Mesendoderm (in vitro differentiated cells): Measurements from ENCODE around the gene FGR.

Source experiments
- DNase-seq: peaks from one replicate; pipeline ENCODE4 v3.0.0; 2013
- H2AK5ac ChIP-seq: 2 replicates; pipeline ENCODE4 v1.6.1; 2013; ENCODE audit warnings: low read length, inconsistent platforms
- H2BK120ac ChIP-seq: 2 replicates; pipeline ENCODE4 v1.6.1; 2013; ENCODE audit warnings: low read depth, mild to moderate bottlenecking, low read length, moderate library complexity, mixed read lengths
- H2BK15ac ChIP-seq: replicated peaks from 2 replicates; pipeline ENCODE4 v1.6.1; 2013; ENCODE audit warnings: low read depth, mild to moderate bottlenecking, moderate library complexity
- H2BK5ac ChIP-seq: 2 replicates; pipeline ENCODE4 v1.6.1; 2013; ENCODE audit warnings: low read length, inconsistent platforms
- H3K18ac ChIP-seq: 2 replicates; pipeline ENCODE4 v1.6.1; 2013; ENCODE audit warnings: mild to moderate bottlenecking, low read length, mixed read lengths
- H3K23ac ChIP-seq: one replicate; pipeline ENCODE4 v1.6.1; 2013; ENCODE audit warnings: low read length
- H3K27ac ChIP-seq: 2 replicates; pipeline ENCODE4 v1.5.1; 2013; ENCODE audit warnings: low read depth, mild to moderate bottlenecking, inconsistent platforms, low read length, moderate library complexity
- H3K27me3 ChIP-seq: 2 replicates; pipeline ENCODE4 v1.6.1; 2013; ENCODE audit warnings: low read length, control low read depth, mild to moderate bottlenecking, inconsistent platforms; ENCODE audit not compliant: insufficient read depth, poor library complexity
- H3K36me3 ChIP-seq: 2 replicates; pipeline ENCODE4 v1.6.1; 2013; ENCODE audit warnings: low read length, inconsistent platforms; ENCODE audit not compliant: control insufficient read depth, insufficient read depth
- H3K4ac ChIP-seq: one replicate; pipeline ENCODE4 v1.6.1; 2013; ENCODE audit warnings: low read depth, mild to moderate bottlenecking, low read length, moderate library complexity
- H3K4me1 ChIP-seq: 2 replicates; pipeline ENCODE4 v1.6.1; 2013; ENCODE audit warnings: low read depth, low read length, inconsistent platforms; ENCODE audit not compliant: control insufficient read depth
- H3K4me2 ChIP-seq: 2 replicates; pipeline ENCODE4 v1.6.1; 2013; ENCODE audit warnings: low read length
- H3K4me3 ChIP-seq: 2 replicates; pipeline ENCODE4 v1.5.1; 2013; ENCODE audit warnings: mild to moderate bottlenecking, low read length
- H3K56ac ChIP-seq: one replicate; pipeline ENCODE4 v1.6.1; 2013; ENCODE audit warnings: low read length
- H3K79me1 ChIP-seq: 2 replicates; pipeline ENCODE4 v1.6.1; 2013; ENCODE audit warnings: low read length, inconsistent platforms
- H3K79me2 ChIP-seq: 2 replicates; pipeline ENCODE4 v1.6.1; 2013; ENCODE audit warnings: mild to moderate bottlenecking, low read length; ENCODE audit not compliant: control insufficient read depth, insufficient read depth
- H3K9ac ChIP-seq: 2 replicates; pipeline ENCODE4 v1.6.1; 2013; ENCODE audit warnings: low read length, inconsistent platforms
- H4K5ac ChIP-seq: one replicate; pipeline ENCODE4 v1.6.1; 2013; ENCODE audit warnings: low read length
- H4K8ac ChIP-seq: one replicate; pipeline ENCODE4 v1.6.1; 2013; ENCODE audit warnings: low read depth, mild to moderate bottlenecking, control low read depth, low read length, moderate library complexity
- WGBS: extraction: QIAGEN DNeasy Blood & Tissue Kit; methylation state at CpG from one replicate; pipeline ENCODE4 v1.1.7; 2013; ENCODE audit warnings: low lambda C conversion rate, missing lambda C conversion rate; ENCODE audit not compliant: insufficient coverage; ENCODE audit errors: extremely low coverage; 5-methylcytosine and 5-hydroxymethylcytosine counted together

FGR gene

DNA sequence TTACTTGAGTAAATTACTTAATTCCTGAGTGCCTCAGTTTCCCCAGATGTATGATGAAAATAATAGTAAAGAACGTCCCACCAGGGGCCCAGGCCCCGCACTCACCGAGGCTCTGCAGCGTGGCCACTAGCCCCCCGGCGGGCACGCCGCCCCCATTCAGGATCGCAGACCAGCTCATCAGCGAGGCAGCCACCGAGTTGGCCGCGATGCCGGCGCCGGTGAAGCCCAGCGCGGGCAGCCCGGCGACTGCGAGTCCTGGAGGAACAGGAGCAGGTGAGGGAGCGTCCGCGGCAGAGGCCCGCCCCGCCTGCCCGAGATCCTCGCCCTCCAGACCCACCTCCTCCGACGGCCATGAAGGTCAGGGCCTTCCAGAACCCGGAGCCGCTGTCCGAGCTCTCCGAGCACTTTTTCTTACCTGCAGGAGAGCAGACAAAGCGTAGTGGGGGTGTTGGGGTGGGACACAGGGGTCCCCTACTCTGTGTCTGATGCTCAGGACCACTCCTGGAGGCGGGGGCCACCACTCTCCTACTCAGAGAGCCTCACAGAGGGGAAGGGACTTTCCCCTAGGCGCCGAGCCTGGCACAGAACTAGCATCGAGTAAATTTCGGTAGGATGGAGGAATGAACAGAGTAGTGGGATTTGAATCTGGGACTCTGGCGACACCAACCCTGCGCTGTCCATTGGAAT is 33.3 kb upstream of the FGR start:
- no CpG with 5 or more reads among the region's 42 CpGs for WGBS

DNA sequence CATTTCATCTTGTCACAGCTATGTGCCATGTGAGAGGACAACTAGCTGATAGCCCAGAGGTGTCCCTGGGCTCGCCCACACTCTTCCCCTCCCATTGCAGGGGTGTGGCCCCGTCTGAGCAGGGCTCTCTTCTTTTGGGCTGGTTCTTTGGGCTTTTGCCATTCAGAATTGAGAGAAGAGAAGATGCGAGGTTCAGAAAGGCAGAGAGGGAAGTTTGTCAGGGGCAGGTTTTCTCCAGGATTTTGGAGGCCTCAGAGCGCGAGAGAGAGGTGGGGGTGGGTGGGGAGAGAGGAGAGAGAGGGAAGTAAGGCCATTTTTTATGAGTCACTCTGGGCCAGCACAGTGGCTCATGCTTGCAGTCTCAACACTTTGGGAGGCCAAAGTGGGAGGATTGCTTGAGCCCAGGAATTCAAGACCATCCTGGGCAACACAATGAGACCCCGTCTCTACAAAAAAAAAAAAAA is 31.8 kb upstream of the FGR start:
- no peak overlapping the region for H3K23ac ChIP-seq
- H3K27me3 ChIP-seq = no peaks in the 10 kb centered on the region

More for the DNA sequence above, 33.3 kb upstream of the FGR start:
- H4K8ac ChIP-seq = no peak overlapping the region
- no peaks in the 10 kb centered on the region for H3K4me1 ChIP-seq
- H3K4ac ChIP-seq = no peak overlapping the region
- H3K36me3 ChIP-seq = no peaks in the 10 kb centered on the region
- H4K5ac ChIP-seq = no peak overlapping the region
- H3K79me1 ChIP-seq = no peaks in the 10 kb centered on the region
- no peak overlapping the region for H3K23ac ChIP-seq
- H2BK15ac ChIP-seq = no peak overlapping the region
- H2BK5ac ChIP-seq = no peak overlapping the region
- no peak overlapping the region for H2AK5ac ChIP-seq
- H3K27ac ChIP-seq = no peak overlapping the region
- H3K9ac ChIP-seq = no peak overlapping the region
- no peak overlapping the region for H3K4me3 ChIP-seq
- H3K56ac ChIP-seq = no peak overlapping the region
- no peak overlapping the region for H3K18ac ChIP-seq
- no peaks in the 10 kb centered on the region for H3K27me3 ChIP-seq
- H2BK120ac ChIP-seq = no peak overlapping the region
- H3K4me2 ChIP-seq = no peak overlapping the region
- no peak for DNase-seq
- H3K79me2 ChIP-seq = no peaks in the 10 kb centered on the region

DNA sequence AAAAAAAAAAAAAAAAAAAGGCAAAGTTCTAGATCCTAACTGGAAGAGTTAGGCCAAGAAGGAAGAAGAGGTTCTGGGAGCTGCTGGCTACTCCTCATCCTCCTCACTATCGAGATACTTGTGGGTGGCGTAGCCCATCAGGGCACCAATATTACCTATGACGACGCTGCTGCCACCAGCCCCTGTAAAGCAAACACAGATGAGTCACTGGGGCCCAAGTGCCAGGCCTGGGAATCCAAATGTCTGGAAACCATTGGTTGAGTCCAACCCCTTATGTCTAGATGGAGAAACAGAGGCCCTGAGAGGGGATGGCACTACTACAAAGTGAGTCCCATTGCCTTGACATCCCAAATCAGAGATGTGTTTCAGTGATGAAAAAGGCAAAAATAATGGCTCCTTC is 31.3 kb upstream of the FGR start:
- no peaks in the 10 kb centered on the region for H3K79me1 ChIP-seq
- no CpG with 5 or more reads among the region's 4 CpGs for WGBS

More for the DNA sequence above, 31.8 kb upstream of the FGR start:
- H3K4me2 ChIP-seq = no peak overlapping the region
- H3K4me3 ChIP-seq = no peak overlapping the region
- no peak overlapping the region for H3K18ac ChIP-seq
- H4K5ac ChIP-seq = no peak overlapping the region
- no peak overlapping the region for H2BK15ac ChIP-seq
- H3K36me3 ChIP-seq = no peaks in the 10 kb centered on the region
- no peak overlapping the region for H2BK120ac ChIP-seq
- no peaks in the 10 kb centered on the region for H3K79me1 ChIP-seq
- H3K4me1 ChIP-seq = peaks cover 5% of the 10 kb centered on the region
- no peak overlapping the region for H2BK5ac ChIP-seq
- DNase-seq = no peak
- H3K27ac ChIP-seq = no peak overlapping the region
- no peak overlapping the region for H2AK5ac ChIP-seq
- H3K9ac ChIP-seq = no peak overlapping the region
- no peak overlapping the region for H3K4ac ChIP-seq
- no peak overlapping the region for H3K56ac ChIP-seq
- WGBS = no CpG with 5 or more reads among the region's 6 CpGs
- no peak overlapping the region for H4K8ac ChIP-seq
- no peaks in the 10 kb centered on the region for H3K79me2 ChIP-seq

DNA sequence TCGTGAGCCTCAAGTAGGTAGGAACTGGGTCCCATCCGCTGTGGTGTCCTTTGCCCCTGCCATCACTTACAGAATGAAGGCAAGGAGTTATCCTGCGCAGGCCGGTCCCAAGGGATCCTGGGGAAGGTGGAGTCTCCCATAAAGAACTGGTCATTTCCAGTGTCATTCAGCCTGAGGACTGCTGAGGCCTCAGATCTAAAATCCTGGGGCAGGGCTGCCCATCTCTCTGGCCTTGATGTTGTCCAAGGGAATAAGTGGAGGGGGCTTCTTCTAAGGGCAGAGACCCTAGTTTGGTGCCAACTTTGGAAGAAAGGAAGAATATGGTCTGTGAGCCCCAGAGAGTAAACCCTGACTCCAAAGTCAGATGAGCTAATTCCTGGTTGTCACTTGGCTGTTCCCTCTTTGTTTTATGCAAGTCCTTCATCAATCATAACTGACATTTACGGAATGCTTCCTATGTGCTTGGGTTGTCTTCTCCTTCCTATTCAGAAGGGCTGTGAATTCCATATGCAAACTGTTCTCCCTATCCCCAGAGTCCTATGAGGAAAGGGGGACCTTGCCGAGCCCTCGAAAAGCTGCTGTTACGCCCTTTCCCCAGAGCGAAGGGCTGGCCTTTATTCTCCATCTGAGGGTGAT is 30.1 kb upstream of the FGR start:
- Histone ChIP-seq H3K4ac (no peak overlapping the region), H2BK15ac (no peak overlapping the region), H2AK5ac (no peak overlapping the region), H4K5ac (no peak overlapping the region), H3K4me2 (no peak overlapping the region), H3K9ac (no peak overlapping the region), H3K79me2 (no peaks in the 10 kb centered on the region), H3K36me3 (no peaks in the 10 kb centered on the region), H2BK5ac (no peak overlapping the region), H3K56ac (no peak overlapping the region), H3K4me3 (no peak overlapping the region), H3K23ac (no peak overlapping the region), H3K27ac (no peak overlapping the region), H2BK120ac (no peak overlapping the region), H4K8ac (no peak overlapping the region), H3K27me3 (no peaks in the 10 kb centered on the region), H3K18ac (no peak overlapping the region), H3K4me1 (peaks cover 5% of the 10 kb centered on the region), H3K79me1 (no peaks in the 10 kb centered on the region)
- no CpG with 5 or more reads among the region's 9 CpGs for WGBS
- DNase-seq = no peak

More for the DNA sequence above, 31.3 kb upstream of the FGR start:
- Histone ChIP-seq H4K8ac (no peak overlapping the region), H3K27me3 (no peaks in the 10 kb centered on the region), H3K79me2 (no peaks in the 10 kb centered on the region), H3K4me3 (no peak overlapping the region), H2BK15ac (no peak overlapping the region), H3K9ac (no peak overlapping the region), H3K36me3 (no peaks in the 10 kb centered on the region), H3K4ac (no peak overlapping the region), H2BK5ac (no peak overlapping the region), H3K23ac (no peak overlapping the region), H2BK120ac (no peak overlapping the region), H3K18ac (no peak overlapping the region), H3K4me2 (no peak overlapping the region), H3K4me1 (peaks cover 5% of the 10 kb centered on the region), H3K27ac (no peak overlapping the region), H3K56ac (no peak overlapping the region), H2AK5ac (no peak overlapping the region), H4K5ac (no peak overlapping the region)
- DNase-seq = no peak

DNA sequence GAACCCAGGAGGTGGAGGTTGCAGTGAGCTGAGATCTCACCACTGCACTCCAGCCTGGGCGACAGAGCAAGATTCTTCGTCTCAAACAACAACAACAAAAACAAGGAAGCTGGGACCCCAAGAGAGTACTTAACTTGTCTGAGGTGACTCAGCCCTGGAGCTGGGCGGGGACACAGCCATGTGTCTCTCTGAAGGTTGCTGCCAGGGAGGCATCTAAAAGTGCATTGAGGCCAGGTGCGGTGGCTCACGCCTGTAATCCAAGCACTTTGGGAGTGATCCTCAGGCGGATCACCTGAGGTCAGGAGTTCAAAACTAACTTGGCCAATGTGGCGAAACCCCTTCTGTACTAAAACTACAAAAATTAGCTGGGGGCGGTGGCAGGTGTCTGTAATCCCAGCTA is 29.3 kb upstream of the FGR start:
- Histone ChIP-seq H3K27me3 (no peaks in the 10 kb centered on the region), H4K5ac (no peak overlapping the region), H3K9ac (no peak overlapping the region), H2BK5ac (no peak overlapping the region), H3K23ac (no peak overlapping the region), H3K79me1 (no peaks in the 10 kb centered on the region), H3K4me1 (peaks cover 7% of the 10 kb centered on the region), H3K79me2 (no peaks in the 10 kb centered on the region), H3K4ac (no peak overlapping the region), H4K8ac (no peak overlapping the region), H2AK5ac (no peak overlapping the region), H3K36me3 (no peaks in the 10 kb centered on the region), H3K4me3 (no peak overlapping the region), H2BK120ac (no peak overlapping the region), H3K56ac (no peak overlapping the region), H2BK15ac (no peak overlapping the region), H3K18ac (no peak overlapping the region), H3K27ac (no peak overlapping the region), H3K4me2 (no peak overlapping the region)
- WGBS = no CpG with 5 or more reads among the region's 8 CpGs
- DNase-seq = peak; percentile 29
